Measurements from ENCODE around the gene JAK1. TPM values are rescaled to one million over a fixed set of nuclear protein-coding genes. Genes with fewer than 3 reads are reported as not detected.

The JAK1 gene
- polyA plus RNA-seq, 1 donor from 2014 or later, result 26.8 TPM

- H3K4me3 ChIP-seq (ENCODE audit: low read length), result no peak overlapping the region
- no peaks in the 10 kb centered on the region for H3K79me2 ChIP-seq (replicated peaks; ENCODE audit: insufficient read depth, low read length)
- no peak overlapping the region for H3K4me2 ChIP-seq (ENCODE audit: low read length)
- H4K20me1 ChIP-seq (ENCODE audit: insufficient read depth), result no peaks in the 10 kb centered on the region
- no peaks in the 10 kb centered on the region for H3K9me3 ChIP-seq (ENCODE audit: low read length)
- H3K9ac ChIP-seq (ENCODE audit: low read length), result no peak overlapping the region
- H3K27ac ChIP-seq (ENCODE audit: low read length), result no peak overlapping the region
- no peaks in the 10 kb centered on the region for H3K27me3 ChIP-seq (ENCODE audit: insufficient read depth, low read depth, low read length)
- no peaks in the 10 kb centered on the region for H3K9me2 ChIP-seq (ENCODE audit: insufficient read depth, low read length)
- no peak overlapping the region for H2AFZ ChIP-seq (ENCODE audit: low read depth, low read length)
- H3K36me3 ChIP-seq (ENCODE audit: insufficient read depth, low read length), result no peaks in the 10 kb centered on the region
- TF ChIP-seq CTCF (IDR thresholded peaks at IDR 0.05; ENCODE audit: poor library complexity, severe bottlenecking), result no peak
- no peak for TF ChIP-seq TAF1 (IDR thresholded peaks at IDR 0.05; ENCODE audit: low read depth)
- no peak for TF ChIP-seq EZH2 (IDR thresholded peaks at IDR 0.05; ENCODE audit: borderline replicate concordance, insufficient read depth, low read length, poor library complexity, severe bottlenecking)
- TF ChIP-seq SMC3 (conservative IDR thresholded peaks at IDR 0.05; ENCODE audit: poor library complexity), result no peak
- TF ChIP-seq REST (IDR thresholded peaks at IDR 0.05; ENCODE audit: borderline replicate concordance), result no peak
- no peak for TF ChIP-seq EP300 (conservative IDR thresholded peaks at IDR 0.05; ENCODE audit: poor library complexity, severe bottlenecking)
- no peaks in the 10 kb centered on the region for H3F3A ChIP-seq (ENCODE audit: insufficient read depth, low read length, poor library complexity, severe bottlenecking)
Observed at GRCh38 chr1:64928325-64928724, 38.0 kb downstream of the JAK1 start.

GRCh38 chr1:64925594-64925993, 40.8 kb downstream of the JAK1 start:
- Histone ChIP-seq H3K27me3 (ENCODE audit: insufficient read depth, low read depth, low read length) (no peaks in the 10 kb centered on the region), H2AFZ (ENCODE audit: low read depth, low read length) (no peak overlapping the region), H3K36me3 (ENCODE audit: insufficient read depth, low read length) (no peaks in the 10 kb centered on the region), H4K20me1 (ENCODE audit: insufficient read depth) (no peaks in the 10 kb centered on the region), H3K27ac (ENCODE audit: low read length) (no peak overlapping the region), H3K9me3 (ENCODE audit: low read length) (no peaks in the 10 kb centered on the region), H3K79me2 (replicated peaks; ENCODE audit: insufficient read depth, low read length) (no peaks in the 10 kb centered on the region), H3F3A (ENCODE audit: insufficient read depth, low read length, poor library complexity, severe bottlenecking) (no peaks in the 10 kb centered on the region), H3K4me2 (ENCODE audit: low read length) (no peak overlapping the region), H3K9me2 (ENCODE audit: insufficient read depth, low read length) (no peaks in the 10 kb centered on the region), H3K9ac (ENCODE audit: low read length) (no peak overlapping the region), H3K4me3 (ENCODE audit: low read length) (no peak overlapping the region)
- TF ChIP-seq EP300 (conservative IDR thresholded peaks at IDR 0.05; ENCODE audit: poor library complexity, severe bottlenecking), result no peak
- no peak for TF ChIP-seq RAD21 (conservative IDR thresholded peaks at IDR 0.05)
- no peak for TF ChIP-seq POLR2AphosphoS5 (IDR thresholded peaks at IDR 0.05)
- no peak for TF ChIP-seq TAF1 (IDR thresholded peaks at IDR 0.05; ENCODE audit: low read depth)
- TF ChIP-seq REST (IDR thresholded peaks at IDR 0.05; ENCODE audit: borderline replicate concordance), result no peak
- no peak for TF ChIP-seq MXI1 (conservative IDR thresholded peaks at IDR 0.05; ENCODE audit: poor library complexity, severe bottlenecking)
- TF ChIP-seq EZH2 (IDR thresholded peaks at IDR 0.05; ENCODE audit: borderline replicate concordance, insufficient read depth, low read length, poor library complexity, severe bottlenecking), result no peak
- TF ChIP-seq CTCF (IDR thresholded peaks at IDR 0.05; ENCODE audit: poor library complexity, severe bottlenecking), result no peak
- TF ChIP-seq SMC3 (conservative IDR thresholded peaks at IDR 0.05; ENCODE audit: poor library complexity), result no peak
